Spleen (tissue), 11 donors: Measurements from ENCODE around the gene SFTPB. TPM values are rescaled to one million over a fixed set of nuclear protein-coding genes. Genes with fewer than 3 reads are reported as not detected.
"Not testable (repeated sequence)": the region's sequence is repeated elsewhere in the genome, so short reads cannot be mapped to it uniquely, and the experiment has no call there.

Experiments used
- DNase-seq: peaks from one replicate; pipeline ENCODE4 v3.0.0-alpha.2; 2020
- H3K27ac ChIP-seq, 8 donors: fragments of 200-600 bp; sonication (generic) in 7 of 8; 1 replicate in 4 of 8; 2 replicates in 4 of 8; pipeline versions ENCODE4 v1.5.0 to v1.8.0; 2016 to 2021; ENCODE audit warnings: inconsistent platforms in 4 of 8, mild to moderate bottlenecking in 4 of 8, moderate library complexity in 1 of 8
- H3K27me3 ChIP-seq, 7 donors: fragments of 200-600 bp; sonication (generic) in 6 of 7; replicated peaks in 1 of 7; 1 replicate in 4 of 7; 2 replicates in 3 of 7; pipeline versions ENCODE4 v1.5.0 to v1.8.0; 2016 to 2021; ENCODE audit warnings: inconsistent platforms in 3 of 7, mild to moderate bottlenecking in 1 of 7
- H3K36me3 ChIP-seq, 6 donors: fragments of 200-600 bp; sonication (generic) in 5 of 6; 1 replicate in 4 of 6; 2 replicates in 2 of 6; pipeline versions ENCODE4 v1.5.0 to v1.8.0; 2016 to 2021; ENCODE audit warnings: inconsistent platforms in 2 of 6
- H3K4me1 ChIP-seq, 6 donors: fragments of 200-600 bp; sonication (generic) in 5 of 6; 1 replicate in 3 of 6; 2 replicates in 3 of 6; pipeline versions ENCODE4 v1.5.0 to v1.8.0; 2016 to 2021; ENCODE audit warnings: inconsistent platforms in 3 of 6
- H3K4me3 ChIP-seq, 8 donors: fragments of 200-600 bp; sonication (generic) in 7 of 8; 1 replicate in 4 of 8; 2 replicates in 4 of 8; pipeline versions ENCODE4 v1.5.0 to v1.8.0; 2016 to 2021; ENCODE audit warnings: inconsistent platforms in 4 of 8, mild to moderate bottlenecking in 4 of 8, moderate library complexity in 2 of 8
- H3K9me3 ChIP-seq, 8 donors: fragments of 200-600 bp; sonication (generic) in 7 of 8; 1 replicate in 4 of 8; 2 replicates in 4 of 8; pipeline versions ENCODE4 v1.5.0 to v1.8.0; 2016 to 2021; ENCODE audit warnings: inconsistent platforms in 4 of 8
- CTCF ChIP-seq, 11 experiments: fragments of 200-600 bp in 7 of 11; fragments of 450-650 bp in 4 of 11; sonication (generic) in 4 of 11; IDR thresholded peaks in 8 of 11; conservative IDR thresholded peaks in 3 of 11; 1 replicate in 7 of 11; 2 replicates in 4 of 11; pipeline versions ENCODE4 v1.4.0 to v1.8.0; 2016 to 2021; ENCODE audit warnings: antibody characterized with exemption in 11 of 11, inconsistent platforms in 4 of 11, mild to moderate bottlenecking in 1 of 11
- POLR2A ChIP-seq, 3 donors: fragments of 450-650 bp; IDR thresholded peaks; one replicate each; pipeline ENCODE4 v1.5.1; 2017; ENCODE audit warnings: antibody characterized with exemption in 3 of 3, mild to moderate bottlenecking in 1 of 3
- POLR2AphosphoS5 ChIP-seq, 3 donors: sonication (generic); formaldehyde crosslinking; IDR thresholded peaks; one replicate each; pipeline ENCODE4 v1.5.1; 2017; ENCODE audit warnings: antibody characterized with exemption in 3 of 3
- WGBS, 5 donors: extraction: QIAGEN DNeasy Blood & Tissue Kit in 3 of 5; methylation state at CpG; one replicate each; pipeline versions ENCODE4 v1.1.5 to v1.1.7; 2013 to 2018; 5-methylcytosine and 5-hydroxymethylcytosine counted together
- intact Hi-C: fragments of 100-400 bp; cut with DNase I; formaldehyde crosslinking; loops from one replicate; pipeline ENCODE4 v1.15.0; 2023; ENCODE audit warnings: low total_unique reads
- polyA plus RNA-seq, 3 donors: library from polyadenylated mRNA; stranded (reverse); fragments of 200-250 nt; gene quantifications; one replicate each; pipeline ENCODE4 v1.2.1, GENCODE V29; 2013
- total RNA-seq, 7 donors: library from RNA; depleted of rRNA in 3 of 7; stranded (reverse); fragments of >200 nt in 3 of 7; fragmentation: NEBNext Ultra II Directional in 4 of 7; extraction: Animal tissue kit (Norgen Biotek cat#: 25700) in 4 of 7; gene quantifications; one replicate each; pipeline versions ENCODE4 v1.1.0 to v1.2.1, GENCODE V29; 2016 to 2021
- donor health status: healthy with polysubstance abuse.
- donor health status: DM: no; HTN: no; CAD: no; lungs with moderate emphysema.
- donor health status: DM: no; HTN: no; CAD: no.
- donor health status: Bipolar disorder and iron deficiency.
- donor health status: healthy.
- donor health status: DM: no; HTN: no; CAD: no.
- donor health status: DM: yes; HTN: yes; CAD: no.

Gene SFTPB
- total and polyA plus RNA-seq, 10 donors = 0.59 to 4.0 (median 2.0) TPM; not detected in 6

DNA sequence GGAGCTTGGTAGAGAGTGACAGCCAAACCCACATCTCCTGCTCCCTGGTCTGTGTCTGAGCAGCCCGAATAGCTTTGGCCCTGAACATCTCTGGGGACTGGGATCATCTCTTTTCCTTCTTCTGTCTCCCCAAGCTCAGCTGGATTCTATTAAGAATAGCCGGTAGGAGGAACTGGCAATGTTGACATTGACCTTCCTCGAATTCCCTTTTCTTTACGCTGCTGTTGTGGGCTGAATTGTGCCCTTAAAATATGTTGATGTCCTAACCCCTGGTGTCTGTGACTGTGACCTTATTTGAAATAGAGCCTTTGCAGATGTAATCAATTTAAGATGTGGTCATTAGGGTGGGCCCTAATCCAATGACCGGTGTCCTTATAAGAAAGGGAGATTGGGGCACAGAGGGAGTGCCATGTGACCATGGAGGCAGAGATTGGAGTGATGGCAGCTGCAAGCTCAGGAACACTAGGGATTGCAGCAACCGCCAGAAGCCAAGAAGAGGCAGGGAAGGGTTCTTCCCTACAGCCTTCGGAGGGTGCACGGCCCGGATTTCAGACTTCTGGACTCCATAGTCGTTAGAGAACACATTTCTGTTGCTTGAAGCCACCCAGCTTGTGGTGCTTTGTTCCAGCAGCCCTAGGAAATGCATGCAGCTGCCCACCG, 5.8 kb upstream of the SFTPB start:
- intact Hi-C loops = no loop called here
- 73 to 89% (median 78%) methylated on average over 11 of the region's 11 CpGs for WGBS, 5 donors
- H3K27ac ChIP-seq = peak overlapping the region in 3 of 8 donors; percentile 42 to 70 (median 51)

DNA sequence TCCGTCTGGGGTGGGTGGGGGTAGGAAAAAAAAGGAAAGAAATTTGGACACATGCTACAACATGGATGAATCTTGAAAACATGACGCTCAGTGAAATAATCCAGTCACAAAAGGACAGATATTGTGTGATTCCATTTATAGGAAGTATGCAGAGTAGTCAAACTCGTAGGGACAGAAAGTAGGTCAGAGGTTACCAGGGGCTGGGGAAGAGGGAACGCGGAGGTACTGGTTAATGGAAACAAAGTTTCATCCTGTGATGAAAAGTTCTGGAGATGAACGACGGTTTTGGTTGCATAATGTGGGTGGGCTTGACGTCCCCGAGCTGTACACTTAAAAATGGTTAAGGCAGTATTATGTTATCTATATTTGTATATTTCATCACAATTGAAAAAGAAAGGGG, 4.5 kb upstream of the SFTPB start:
- Histone ChIP-seq H3K36me3 (no peaks in the 10 kb centered on the region), H3K4me1 (peaks cover 0 to 46% (median 15%) of the 10 kb centered on the region in 6 donors), H3K4me3 (no peak overlapping the region), H3K27ac (peak overlapping the region in 4 of 8 donors; percentile 6 to 70 (median 50)), H3K9me3 (no peaks in the 10 kb centered on the region), H3K27me3 (no peaks in the 10 kb centered on the region)
- no peak for TF ChIP-seq POLR2A (IDR thresholded peaks at IDR 0.05)
- no peak for TF ChIP-seq CTCF (IDR thresholded peaks at IDR 0.05 in 8 of 11, conservative IDR thresholded peaks at IDR 0.05 in 3 of 11)
- TF ChIP-seq POLR2AphosphoS5 (IDR thresholded peaks at IDR 0.05) = no peak
- 39 to 75% (median 54%) methylated on average over 9 of the region's 9 CpGs for WGBS, 5 donors
- DNase-seq = no peak
- intact Hi-C loops = no loop called here

More for the DNA sequence above, 5.8 kb upstream of the SFTPB start:
- Histone ChIP-seq H3K4me1 (peaks cover 0 to 50% (median 14%) of the 10 kb centered on the region in 6 donors), H3K27me3 (peaks cover 0 to 3% (median 0%) of the 10 kb centered on the region in 7 donors), H3K9me3 (no peaks in the 10 kb centered on the region), H3K36me3 (no peaks in the 10 kb centered on the region), H3K4me3 (no peak overlapping the region)
- no peak for DNase-seq
- TF ChIP-seq POLR2AphosphoS5 (IDR thresholded peaks at IDR 0.05) (no peak), POLR2A (IDR thresholded peaks at IDR 0.05) (no peak), CTCF (IDR thresholded peaks at IDR 0.05 in 8 of 11, conservative IDR thresholded peaks at IDR 0.05 in 3 of 11) (no peak)

DNA sequence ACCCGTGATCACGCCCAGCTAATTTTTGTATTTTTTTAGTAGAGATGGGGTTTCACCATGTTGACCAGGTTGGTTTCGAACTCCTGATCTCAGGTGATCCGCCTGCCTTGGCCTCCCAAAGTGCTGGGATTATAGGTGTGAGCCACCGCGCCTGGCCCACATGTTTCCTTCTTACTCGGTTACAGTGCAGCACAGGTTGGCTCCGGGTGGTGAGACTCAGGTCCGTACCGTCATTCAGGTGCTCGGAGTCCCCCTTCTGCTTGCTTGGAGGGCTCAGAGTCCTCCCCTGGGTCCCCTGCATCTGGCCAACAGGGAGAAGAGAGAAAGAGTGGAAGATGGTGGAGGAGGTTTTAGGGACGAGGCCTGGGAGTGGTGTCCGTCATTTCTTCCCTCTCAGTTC, 2.4 kb upstream of the SFTPB start:
- H3K36me3 ChIP-seq, H3K27me3 ChIP-seq, H3K9me3 ChIP-seq, H3K27ac ChIP-seq, H3K4me3 ChIP-seq, intact Hi-C loops, DNase-seq: not testable (repeated sequence)
- WGBS, 5 donors = 77 to 91% (median 90%) methylated on average over 13 of the region's 13 CpGs
- peaks cover 0 to 46% (median 15%) of the 10 kb centered on the region in 6 donors for H3K4me1 ChIP-seq

DNA sequence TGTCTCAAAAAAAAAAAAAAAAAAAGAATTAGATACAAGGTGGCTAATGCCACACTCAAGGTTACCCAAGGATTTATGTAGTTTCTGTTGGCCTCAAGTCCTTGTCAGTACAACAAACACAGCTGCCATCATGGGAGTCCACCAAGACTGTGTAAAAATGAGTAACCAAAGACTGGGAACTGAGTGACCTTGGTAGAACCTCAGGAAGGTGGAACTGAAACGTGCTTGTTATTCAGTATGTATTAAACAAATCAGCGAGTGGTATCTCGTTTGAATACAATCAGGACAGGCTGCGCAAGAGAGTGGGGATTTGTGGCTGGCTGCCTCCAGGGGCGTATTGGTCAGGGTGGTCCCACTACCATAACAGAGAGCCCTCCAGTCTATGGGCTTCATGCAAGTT, 1.6 kb upstream of the SFTPB start:
- WGBS, 5 donors = 39 to 68% (median 59%) methylated on average over 5 of the region's 5 CpGs
- H3K4me1 ChIP-seq = peaks cover 0 to 41% (median 15%) of the 10 kb centered on the region in 6 donors

More for the DNA sequence above, 1.6 kb upstream of the SFTPB start:
- no peak overlapping the region for H3K4me3 ChIP-seq
- no peaks in the 10 kb centered on the region for H3K9me3 ChIP-seq
- TF ChIP-seq CTCF (IDR thresholded peaks at IDR 0.05 in 8 of 11, conservative IDR thresholded peaks at IDR 0.05 in 3 of 11) (no peak), POLR2A (IDR thresholded peaks at IDR 0.05) (no peak), POLR2AphosphoS5 (IDR thresholded peaks at IDR 0.05) (no peak)
- H3K27ac ChIP-seq = no peak overlapping the region
- DNase-seq = no peak
- intact Hi-C loops = no loop called here
- H3K36me3 ChIP-seq = no peaks in the 10 kb centered on the region
- H3K27me3 ChIP-seq = no peaks in the 10 kb centered on the region
